HFFc6 (cell line): Measurements from ENCODE around the gene INSIG1. TPM values are rescaled to one million over a fixed set of nuclear protein-coding genes. Genes with fewer than 3 reads are reported as not detected.

Source experiments
- DNase-seq: peaks from one replicate; pipeline ENCODE4 v3.0.0-alpha.2; 2018
- H3K27ac Mint-ChIP-seq: 2 replicates; pipeline ENCODE4 v1.8.0; 2020; ENCODE audit warnings: mild to moderate bottlenecking, mixed read lengths
- H3K27me3 Mint-ChIP-seq: 2 replicates; pipeline ENCODE4 v1.8.0; 2021; ENCODE audit warnings: mild to moderate bottlenecking, moderate library complexity, mixed read lengths; ENCODE audit not compliant: insufficient read depth
- H3K36me3 Mint-ChIP-seq: 2 replicates; pipeline ENCODE4 v1.8.0; 2021; ENCODE audit warnings: low read depth, mixed read lengths
- H3K4me1 Mint-ChIP-seq: 2 replicates; pipeline ENCODE4 v1.8.0; 2020; ENCODE audit warnings: low read depth, mixed read lengths
- H3K4me3 Mint-ChIP-seq: 2 replicates; pipeline ENCODE4 v1.8.0; 2020; ENCODE audit warnings: mild to moderate bottlenecking, moderate library complexity, mixed read lengths
- H3K9me3 Mint-ChIP-seq: 2 replicates; pipeline ENCODE4 v1.8.0; 2020; ENCODE audit warnings: mild to moderate bottlenecking, mixed read lengths
- total RNA-seq, 6 experiments: library from RNA; stranded (reverse); fragmentation: NEBNext Ultra II Directional; extraction: Animal tissue kit (Norgen Biotek cat#: 25700); gene quantifications; 2 replicates in 1 of 6; 3 replicates in 5 of 6; pipeline ENCODE4 v1.2.3, GENCODE V29; 2021
- TF ChIP-seq, protein P1 (sequence below): fragments of 200-600 bp; sonication (generic); IDR thresholded peaks from 2 replicates; pipeline ENCODE4 v1.5.0; 2021; ENCODE audit warnings: antibody characterized with exemption, mild to moderate bottlenecking

Gene INSIG1
- total RNA-seq, 6 experiments from 2014 or later = 7.1 to 11.0 (median 9.9) TPM

DNA sequence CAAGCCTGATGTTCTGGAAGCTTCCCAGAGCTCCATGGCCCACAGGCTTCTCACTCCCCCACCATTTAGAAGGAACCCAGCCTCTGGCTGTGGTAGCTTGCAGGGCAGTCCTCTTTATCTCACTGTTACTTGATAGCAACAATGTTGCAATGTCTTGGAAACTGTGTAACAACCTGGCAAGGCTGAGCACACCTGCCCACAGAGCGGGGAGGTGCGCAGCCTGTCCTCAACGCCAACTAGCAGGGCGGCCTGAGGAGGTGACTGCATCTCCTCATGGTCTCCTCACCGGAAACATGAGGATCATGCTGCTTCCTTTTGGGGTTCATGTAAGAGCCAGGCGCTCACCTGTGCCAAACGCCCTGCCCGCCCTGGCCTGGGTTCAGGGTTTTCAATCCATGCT is 43.7 kb upstream of the INSIG1 start:
- no peak for DNase-seq
- Mint-ChIP-seq H3K27ac (no peak overlapping the region), H3K36me3 (no peaks in the 10 kb centered on the region), H3K9me3 (peaks cover 4% of the 10 kb centered on the region; the same call in 1 of the 2 replicates), H3K4me1 (peaks cover 42% of the 10 kb centered on the region), H3K4me3 (no peak overlapping the region), H3K27me3 (peaks cover 4% of the 10 kb centered on the region)
- TF ChIP-seq, protein P1, sequence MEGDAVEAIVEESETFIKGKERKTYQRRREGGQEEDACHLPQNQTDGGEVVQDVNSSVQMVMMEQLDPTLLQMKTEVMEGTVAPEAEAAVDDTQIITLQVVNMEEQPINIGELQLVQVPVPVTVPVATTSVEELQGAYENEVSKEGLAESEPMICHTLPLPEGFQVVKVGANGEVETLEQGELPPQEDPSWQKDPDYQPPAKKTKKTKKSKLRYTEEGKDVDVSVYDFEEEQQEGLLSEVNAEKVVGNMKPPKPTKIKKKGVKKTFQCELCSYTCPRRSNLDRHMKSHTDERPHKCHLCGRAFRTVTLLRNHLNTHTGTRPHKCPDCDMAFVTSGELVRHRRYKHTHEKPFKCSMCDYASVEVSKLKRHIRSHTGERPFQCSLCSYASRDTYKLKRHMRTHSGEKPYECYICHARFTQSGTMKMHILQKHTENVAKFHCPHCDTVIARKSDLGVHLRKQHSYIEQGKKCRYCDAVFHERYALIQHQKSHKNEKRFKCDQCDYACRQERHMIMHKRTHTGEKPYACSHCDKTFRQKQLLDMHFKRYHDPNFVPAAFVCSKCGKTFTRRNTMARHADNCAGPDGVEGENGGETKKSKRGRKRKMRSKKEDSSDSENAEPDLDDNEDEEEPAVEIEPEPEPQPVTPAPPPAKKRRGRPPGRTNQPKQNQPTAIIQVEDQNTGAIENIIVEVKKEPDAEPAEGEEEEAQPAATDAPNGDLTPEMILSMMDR = no peak

DNA sequence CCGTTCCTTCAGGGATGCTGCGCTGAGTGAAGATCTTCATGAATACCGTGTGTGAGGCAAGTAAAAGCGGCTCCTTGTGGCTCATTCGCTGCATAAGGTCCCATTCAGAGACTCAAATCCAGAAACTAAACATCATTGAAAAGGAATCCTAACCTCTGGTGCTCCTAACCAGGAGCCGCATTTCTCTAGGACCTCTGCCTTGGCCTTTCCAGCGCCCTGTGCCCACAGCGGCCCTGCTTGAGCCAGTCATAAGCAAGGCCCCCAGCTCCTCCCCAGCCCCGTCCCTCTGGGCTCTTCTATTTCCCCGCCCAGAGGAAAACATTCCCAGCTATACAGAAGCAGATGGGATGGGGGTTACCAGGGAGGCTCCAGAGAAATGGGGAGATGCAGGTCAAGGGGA is 42.6 kb upstream of the INSIG1 start:
- H3K27ac Mint-ChIP-seq = no peak overlapping the region
- DNase-seq = no peak
- H3K9me3 Mint-ChIP-seq = peaks cover 4% of the 10 kb centered on the region; the same call in 1 of the 2 replicates
- H3K36me3 Mint-ChIP-seq = no peaks in the 10 kb centered on the region
- TF ChIP-seq, protein P1 = no peak
- peaks cover 4% of the 10 kb centered on the region for H3K27me3 Mint-ChIP-seq
- H3K4me1 Mint-ChIP-seq = peaks cover 42% of the 10 kb centered on the region
- H3K4me3 Mint-ChIP-seq = no peak overlapping the region

DNA sequence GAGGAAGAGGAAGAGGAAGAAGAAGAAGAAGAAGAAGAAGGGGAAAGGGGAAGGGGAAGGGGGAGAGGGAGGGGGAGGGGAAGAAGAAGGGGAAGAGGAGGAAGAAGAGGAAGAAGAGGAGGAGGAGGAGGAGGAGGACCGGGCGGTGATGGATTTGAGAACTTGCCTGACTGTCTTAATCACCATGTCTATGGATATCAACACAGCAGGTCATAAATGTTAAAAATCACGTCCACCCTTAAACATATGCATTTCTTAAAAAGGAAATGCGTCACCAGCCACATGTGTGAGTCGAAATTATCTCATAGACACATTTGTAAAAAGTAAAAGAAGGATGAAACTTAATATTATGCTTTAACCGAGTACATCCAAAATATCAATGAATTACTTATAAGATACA is 42.1 kb upstream of the INSIG1 start:
- TF ChIP-seq, protein P1 = no peak
- Mint-ChIP-seq H3K27me3 (peaks cover 4% of the 10 kb centered on the region), H3K4me1 (peaks cover 42% of the 10 kb centered on the region), H3K27ac (no peak overlapping the region), H3K36me3 (no peaks in the 10 kb centered on the region), H3K9me3 (peaks cover 4% of the 10 kb centered on the region; the same call in 1 of the 2 replicates), H3K4me3 (no peak overlapping the region)
- DNase-seq = no peak

DNA sequence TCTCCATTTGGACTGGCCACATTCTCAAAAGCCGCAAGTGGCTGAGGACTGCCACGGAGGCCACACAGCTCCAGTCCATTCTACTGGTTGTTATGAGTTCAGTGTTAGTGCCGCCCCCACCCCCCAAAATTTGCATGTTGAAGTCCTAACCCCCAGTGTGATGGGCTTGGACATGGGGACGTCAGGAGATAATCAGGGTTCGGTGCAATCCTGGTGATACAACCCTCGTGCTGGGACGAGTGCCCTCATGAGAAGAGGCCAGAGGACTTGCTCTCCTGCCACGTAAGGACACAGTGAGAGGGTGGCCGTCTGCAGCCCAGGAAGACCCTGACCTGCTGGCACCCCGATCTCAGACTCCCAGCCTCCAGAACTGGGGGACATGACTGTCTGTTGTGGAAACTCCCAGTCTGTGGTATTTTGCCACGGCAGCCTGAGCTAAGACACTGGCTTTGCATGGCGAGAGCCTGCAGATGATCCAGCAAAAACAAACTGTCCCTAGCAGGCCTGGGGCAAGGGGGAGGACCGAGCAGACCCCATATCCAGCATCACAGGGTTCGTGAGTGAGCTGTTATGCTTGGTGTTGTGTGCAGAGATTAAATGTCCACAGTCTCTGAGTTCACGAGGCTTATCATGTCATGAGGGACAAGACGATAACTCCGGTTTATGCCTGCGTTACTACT is 41.5 kb upstream of the INSIG1 start:
- Mint-ChIP-seq H3K9me3 (peaks cover 4% of the 10 kb centered on the region; the same call in 1 of the 2 replicates), H3K4me3 (no peak overlapping the region), H3K27me3 (peaks cover 8% of the 10 kb centered on the region), H3K4me1 (peaks cover 42% of the 10 kb centered on the region), H3K36me3 (no peaks in the 10 kb centered on the region), H3K27ac (no peak overlapping the region)
- TF ChIP-seq, protein P1 = no peak
- no peak for DNase-seq

DNA sequence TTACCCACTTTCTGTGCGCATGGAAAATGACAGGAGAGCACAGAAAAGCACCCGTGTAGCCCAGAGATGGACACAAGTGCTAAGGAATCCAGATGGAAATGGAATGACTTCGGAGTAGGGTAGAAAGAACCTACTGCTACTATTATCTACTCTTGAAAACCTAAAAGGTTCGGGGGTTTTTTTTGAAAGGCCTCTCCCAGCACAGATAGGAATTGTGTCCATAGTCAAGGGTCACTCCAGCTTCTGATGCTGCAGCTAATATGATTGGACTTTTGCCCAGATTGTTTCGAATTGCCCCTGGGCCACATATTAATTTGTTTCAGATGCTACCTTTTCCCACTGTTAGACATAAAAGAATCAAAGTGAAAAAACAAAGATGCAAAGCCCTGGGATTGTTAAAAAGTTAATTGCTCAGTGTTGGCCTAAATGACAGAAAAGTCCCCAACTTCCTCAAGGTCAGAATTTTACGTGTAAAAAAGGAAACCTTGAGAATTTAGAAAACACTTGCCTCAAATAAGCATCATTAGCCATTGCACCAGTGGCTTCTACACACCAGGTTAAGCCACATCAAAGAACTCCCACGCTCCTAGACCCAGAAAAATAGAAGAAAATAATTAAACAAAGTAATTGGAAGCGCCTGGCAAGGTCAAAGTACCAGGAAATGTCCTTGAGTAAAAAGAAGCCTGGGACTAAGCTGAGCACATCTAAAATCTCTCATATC is 40.8 kb upstream of the INSIG1 start:
- H3K4me1 Mint-ChIP-seq = peaks cover 42% of the 10 kb centered on the region
- H3K27ac Mint-ChIP-seq = no peak overlapping the region
- H3K36me3 Mint-ChIP-seq = no peaks in the 10 kb centered on the region
- DNase-seq = no peak
- H3K9me3 Mint-ChIP-seq = peaks cover 4% of the 10 kb centered on the region; the same call in 1 of the 2 replicates
- peaks cover 9% of the 10 kb centered on the region for H3K27me3 Mint-ChIP-seq
- TF ChIP-seq, protein P1 = no peak
- no peak overlapping the region for H3K4me3 Mint-ChIP-seq
